ENCODE data around the gene MFRP.

MFRP gene

GRCh38 chr11:119295178-119295577, 51.3 kb downstream of the MFRP start:
- no peak for DNase-seq (ENCODE audit: low read depth)

- DNase-seq (ENCODE audit: low read depth) = no peak
Observed at GRCh38 chr11:119293461-119293860, 53.0 kb downstream of the MFRP start.

- DNase-seq (ENCODE audit: low read depth) = no peak
Observed at GRCh38 chr11:119290894-119291497, 55.5 kb downstream of the MFRP start.

All from stimulated activated CD8-positive, alpha-beta memory T cell treated with anti-CD3 and anti-CD28 coated beads, Interleukin-12 subunit alpha, Interleukin-12 subunit beta, amount 100 ng/mL, for 4 hours (primary cell).